Measurements from ENCODE around the gene NACC2.

DNA sequence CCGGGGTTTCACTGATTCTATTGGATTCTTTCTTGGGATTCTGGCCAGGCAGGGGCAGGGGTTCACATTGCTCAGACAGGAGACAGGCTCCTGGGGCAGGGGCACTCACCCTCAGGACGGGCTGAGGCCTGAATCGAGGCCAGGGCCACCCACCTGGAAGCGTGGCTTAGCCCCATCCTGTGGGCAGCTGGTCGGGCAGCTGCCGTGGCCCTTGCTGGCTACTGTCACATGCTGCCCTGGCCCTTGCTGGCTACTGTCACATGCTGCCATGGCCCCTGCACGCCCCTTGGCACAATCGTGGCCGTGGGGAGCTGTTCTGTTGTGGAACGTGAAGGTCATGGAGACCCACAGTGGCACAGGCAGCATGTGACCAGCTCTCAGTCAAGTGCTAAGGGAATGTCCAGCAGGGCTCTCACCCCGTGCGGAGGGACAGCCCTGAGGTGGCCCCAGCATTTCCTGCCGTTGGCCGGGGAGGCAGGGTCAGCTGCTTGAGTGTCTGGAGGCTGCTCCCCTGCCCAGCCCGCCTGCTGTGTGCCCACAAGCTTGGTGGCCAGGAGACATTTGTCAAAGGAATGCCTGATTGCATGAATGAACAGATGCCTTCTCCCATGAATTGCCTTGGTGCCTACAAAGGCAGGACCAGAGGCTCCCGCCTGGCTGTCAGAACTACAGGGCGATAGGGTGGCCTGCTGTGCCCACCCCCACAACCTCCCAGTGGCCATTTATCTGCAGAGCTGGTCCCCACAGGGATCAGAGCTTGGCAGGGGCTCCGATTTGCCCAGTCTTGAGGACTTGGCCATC lies 40.4 kb upstream of the NACC2 start:
- no peak for TF ChIP-seq CTCF (IDR thresholded peaks at IDR 0.05)
- TF ChIP-seq POLR2A (IDR thresholded peaks at IDR 0.05): no peak
